IMR-90 (cell line): ENCODE measurements around the gene CALM1. TPM values are rescaled to one million over a fixed set of nuclear protein-coding genes. Genes with fewer than 3 reads are reported as not detected.

Experiments
- ATAC-seq: fragments of 200-7000 bp; cut with Tn5 transposase; 2 replicates; pipeline ENCODE4 v1.9.1; 2020; ENCODE audit warnings: low read depth, mild to moderate bottlenecking, moderate library complexity
- BruUV-seq: library from RNA; stranded (reverse); fragments of 400-500 nt; replicated peaks from 2 replicates; lab custom pipeline; 2021; lab: Mats Ljungman, UMichigan
- CTCF ChIA-PET: fragments of 300-600 bp; formaldehyde crosslinking; extraction: SDS; loops from one replicate; lab custom pipeline; 2021; ENCODE audit warnings: antibody characterized with exemption; lab: Yijun Ruan, JAX
- POLR2A ChIA-PET: fragments of 300-600 bp; sonication (Branson Sonifier 250); formaldehyde crosslinking; loops from one replicate; lab custom pipeline; 2022; ENCODE audit warnings: antibody characterized with exemption; ENCODE audit not compliant: unreplicated experiment; lab: Charles Lee
- DNase-seq: peaks from one replicate; pipeline ENCODE4 v3.0.0; 2013
- H2AFZ ChIP-seq: replicated peaks from 2 replicates; pipeline ENCODE3; 2013; ENCODE audit warnings: low read length, mild to moderate bottlenecking; ENCODE audit not compliant: poor library complexity
- H2AK5ac ChIP-seq: 2 replicates; pipeline ENCODE4 v1.6.1; 2013; ENCODE audit warnings: low read depth, low read length, inconsistent platforms
- H2AK9ac ChIP-seq: replicated peaks from 2 replicates; pipeline ENCODE3; 2013; ENCODE audit warnings: mild to moderate bottlenecking, low read depth, low read length, moderate library complexity; ENCODE audit not compliant: poor library complexity
- H2BK120ac ChIP-seq: 2 replicates; pipeline ENCODE4 v1.6.1; 2013; ENCODE audit warnings: low read depth, low read length, inconsistent platforms
- H2BK15ac ChIP-seq: 3 replicates; pipeline ENCODE4 v1.6.1; 2013; ENCODE audit warnings: low read depth, low read length, inconsistent platforms
- H2BK20ac ChIP-seq: 2 replicates; pipeline ENCODE4 v1.6.1; 2013; ENCODE audit warnings: low read depth, mild to moderate bottlenecking, inconsistent platforms, low read length, moderate library complexity
- H2BK5ac ChIP-seq: 2 replicates; pipeline ENCODE4 v1.6.1; 2013; ENCODE audit warnings: mild to moderate bottlenecking, low read depth, low read length, inconsistent platforms; ENCODE audit not compliant: poor library complexity, severe bottlenecking
- H3K14ac ChIP-seq: replicated peaks from 2 replicates; pipeline ENCODE4 v1.6.1; 2013; ENCODE audit warnings: low read depth, low read length, inconsistent platforms
- H3K18ac ChIP-seq: 2 replicates; pipeline ENCODE4 v1.6.1; 2013; ENCODE audit warnings: low read depth, low read length, control low read depth
- H3K23ac ChIP-seq: 2 replicates; pipeline ENCODE4 v1.6.1; 2013; ENCODE audit warnings: low read depth, low read length, inconsistent platforms
- H3K27ac ChIP-seq: 2 replicates; pipeline ENCODE4 v1.5.1; 2013; ENCODE audit warnings: mild to moderate bottlenecking, control low read depth, low read length; ENCODE audit not compliant: insufficient read depth
- H3K27me3 ChIP-seq: 2 replicates; pipeline ENCODE4 v1.6.1; 2013; ENCODE audit warnings: low read length; ENCODE audit not compliant: control insufficient read depth, insufficient read depth
- H3K36me3 ChIP-seq: 2 replicates; pipeline ENCODE4 v1.6.1; 2013; ENCODE audit warnings: low read length, mixed read lengths; ENCODE audit not compliant: control insufficient read depth, insufficient read depth
- H3K4ac ChIP-seq: 2 replicates; pipeline ENCODE4 v1.6.1; 2013; ENCODE audit warnings: low read depth, low read length, inconsistent platforms
- H3K4me1 ChIP-seq: 2 replicates; pipeline ENCODE4 v1.6.1; 2013; ENCODE audit warnings: low read length, mixed read lengths; ENCODE audit not compliant: control insufficient read depth, insufficient read depth
- H3K4me2 ChIP-seq: 2 replicates; pipeline ENCODE4 v1.6.1; 2013; ENCODE audit warnings: low read depth, mild to moderate bottlenecking, control low read depth, low read length, moderate library complexity
- H3K4me3 ChIP-seq: 2 replicates; pipeline ENCODE4 v1.5.1; 2013; ENCODE audit warnings: low read depth, mild to moderate bottlenecking, control low read depth, low read length, moderate library complexity; ENCODE audit not compliant: insufficient read depth
- H3K56ac ChIP-seq: 2 replicates; pipeline ENCODE4 v1.6.1; 2013; ENCODE audit warnings: low read length, inconsistent platforms; ENCODE audit not compliant: insufficient read depth; ENCODE audit errors: extremely low read depth
- H3K79me1 ChIP-seq, 2 experiments: 2 replicates each; pipeline ENCODE4 v1.6.1; 2013; ENCODE audit warnings: low read length in 2 of 2, inconsistent platforms in 1 of 2, low read depth in 1 of 2
- H3K9ac ChIP-seq: 2 replicates; pipeline ENCODE4 v1.6.1; 2013; ENCODE audit warnings: low read depth, low read length, control low read depth
- H3K9me1 ChIP-seq: 2 replicates; pipeline ENCODE4 v1.6.1; 2013; ENCODE audit warnings: low read length, inconsistent platforms; ENCODE audit not compliant: insufficient read depth
- H3K9me3 ChIP-seq: 2 replicates; pipeline ENCODE4 v1.6.1; 2013; ENCODE audit warnings: low read length; ENCODE audit not compliant: control insufficient read depth, insufficient read depth
- H4K20me1 ChIP-seq: 2 replicates; pipeline ENCODE4 v1.6.1; 2013; ENCODE audit warnings: low read length, inconsistent platforms; ENCODE audit not compliant: insufficient read depth
- H4K5ac ChIP-seq: 2 replicates; pipeline ENCODE4 v1.6.1; 2013; ENCODE audit warnings: mild to moderate bottlenecking, low read depth, low read length, control low read depth
- H4K8ac ChIP-seq, 2 experiments: 2 replicates each; pipeline ENCODE4 v1.6.1; 2013; ENCODE audit warnings: low read depth in 2 of 2, low read length in 2 of 2, control low read depth in 1 of 2, inconsistent platforms in 1 of 2
- H4K91ac ChIP-seq: 2 replicates; pipeline ENCODE4 v1.6.1; 2013; ENCODE audit warnings: low read depth, low read length, inconsistent platforms; ENCODE audit not compliant: insufficient read depth
- BHLHE40 ChIP-seq: fragments of 150-350 bp; IDR thresholded peaks from 2 replicates; pipeline ENCODE4 v1.6.1; 2016; ENCODE audit warnings: mild to moderate bottlenecking, low read depth, low read length
- CHD1 ChIP-seq: IDR thresholded peaks from 2 replicates; pipeline ENCODE4 v1.6.1; 2012; ENCODE audit warnings: low read depth, low read length, improper control_type of control experiment
- POLR2A ChIP-seq: IDR thresholded peaks from 2 replicates; pipeline ENCODE4 v1.6.1; 2012; ENCODE audit warnings: mild to moderate bottlenecking, low read depth, low read length
- SMC3 ChIP-seq: fragments of 150-350 bp; IDR thresholded peaks from 2 replicates; pipeline ENCODE4 v1.6.1; 2016; ENCODE audit warnings: low read depth, mild to moderate bottlenecking, antibody characterized with exemption, low read length, moderate library complexity
- WGBS, 2 experiments: methylation state at CpG; one replicate each; pipeline versions ENCODE4 v1.1.5 to v1.1.7; 2013; ENCODE audit warnings: missing lambda C conversion rate in 2 of 2; ENCODE audit not compliant: insufficient read length in 1 of 2; ENCODE audit errors: extremely low coverage in 2 of 2; 5-methylcytosine and 5-hydroxymethylcytosine counted together
- dilution Hi-C: fragments of 300-500 bp; cut with HindIII; formaldehyde crosslinking; loops from one replicate; pipeline ENCODE4 v1.14.3; 2018; ENCODE audit warnings: low sequenced_read_pairs; ENCODE audit not compliant: unreplicated experiment
- in situ Hi-C: fragments of 300-500 bp; cut with MboI; formaldehyde crosslinking; loops from 3 replicates; pipeline ENCODE4 v1.14.3; 2019; ENCODE audit warnings: low sequenced_read_pairs, inconsistent platforms, mixed read lengths
- intact Hi-C: fragments of 100-400 bp; cut with micrococcal nuclease; formaldehyde crosslinking; loops from 2 replicates; pipeline ENCODE4 v1.10.0; 2022
- polyA plus RNA-seq, 3 experiments: library from polyadenylated mRNA; depleted of rRNA; stranded (reverse); fragments of >200 nt; gene quantifications; 2 replicates each; pipeline ENCODE4 v1.2.3, GENCODE V29; 2012; ENCODE audit warnings: low replicate concordance in 1 of 3
- total RNA-seq: library from RNA; depleted of rRNA; stranded (reverse); fragments of >200 nt; gene quantifications from 2 replicates; pipeline ENCODE4 v1.2.3, GENCODE V29; 2012

Gene CALM1
- total and polyA plus RNA-seq, 2 of the 4 experiments (the other 2 are of a cell fraction): 72.9 to 188 TPM

GRCh38 chr14:90362558-90362896 is 34.3 kb upstream of the CALM1 start:
- dilution Hi-C loops: no loop called here
- H2BK120ac ChIP-seq: no peak overlapping the region
- no peak overlapping the region for H4K91ac ChIP-seq
- no peak overlapping the region for H3K18ac ChIP-seq
- ChIA-PET CTCF (no interaction called here), POLR2A (no interaction called here)
- no peak overlapping the region for H4K5ac ChIP-seq
- BruUV-seq: no TSS peak
- H3K4ac ChIP-seq: no peak overlapping the region
- H3K4me3 ChIP-seq: no peak overlapping the region
- no peak for ATAC-seq
- H3K14ac ChIP-seq: no peak overlapping the region
- intact Hi-C loops: no loop called here
- 100% methylated on average over 1 of the region's 4 CpGs; no CpG with 5 or more reads in 1 of the 2 experiments for WGBS, 2 experiments
- H3K9me1 ChIP-seq: no peaks in the 10 kb centered on the region
- peaks cover 3% of the 10 kb centered on the region; the same call in 1 of the 2 replicates for H3K4me1 ChIP-seq
- no peaks in the 10 kb centered on the region for H4K20me1 ChIP-seq
- no peaks in the 10 kb centered on the region for H3K79me1 ChIP-seq
- peaks cover 12% of the 10 kb centered on the region; the same call in 1 of the 2 replicates for H3K27me3 ChIP-seq
- no peak overlapping the region for H2BK5ac ChIP-seq
- no peak overlapping the region for H3K23ac ChIP-seq
- no peaks in the 10 kb centered on the region for H3K36me3 ChIP-seq
- no peaks in the 10 kb centered on the region for H3K9me3 ChIP-seq
- no peak overlapping the region for H3K56ac ChIP-seq
- H4K8ac ChIP-seq: no peak overlapping the region
- no peak overlapping the region for H2AK5ac ChIP-seq
- H2AK9ac ChIP-seq: no peak overlapping the region
- TF ChIP-seq SMC3: no peak
- TF ChIP-seq BHLHE40: no peak
- no peak for TF ChIP-seq CHD1
- TF ChIP-seq POLR2A: no peak
- H3K27ac ChIP-seq: no peak overlapping the region
- no peak overlapping the region for H3K9ac ChIP-seq
- H2BK20ac ChIP-seq: no peak overlapping the region
- H2BK15ac ChIP-seq: no peak overlapping the region
- in situ Hi-C loops: no loop called here
- no peak for DNase-seq
- no peak overlapping the region for H2AFZ ChIP-seq
- no peak overlapping the region for H3K4me2 ChIP-seq
